ENCODE results near the gene ATE1.

GRCh38 chr10:121741248-121741792 is 186.5 kb downstream of the ATE1 start:
- TF ChIP-seq TCF12 (IDR thresholded peaks at IDR 0.05; ENCODE audit: low read depth) (no peak), EP300 (IDR thresholded peaks at IDR 0.05; ENCODE audit: borderline replicate concordance) (no peak), USF1 (IDR thresholded peaks at IDR 0.05) (no peak), FOXM1 (IDR thresholded peaks at IDR 0.05; ENCODE audit: borderline replicate concordance, low read depth) (no peak), EGR1 (IDR thresholded peaks at IDR 0.05) (no peak), REST (IDR thresholded peaks at IDR 0.05; ENCODE audit: low read depth) (no peak), YY1 (IDR thresholded peaks at IDR 0.05; ENCODE audit: low read depth) (no peak), MAX (IDR thresholded peaks at IDR 0.05) (no peak), CEBPB (IDR thresholded peaks at IDR 0.05) (no peak), NFIC (IDR thresholded peaks at IDR 0.05) (no peak), RAD21 (IDR thresholded peaks at IDR 0.05; ENCODE audit: low read depth) (no peak), ZBTB7A (IDR thresholded peaks at IDR 0.05; ENCODE audit: low read depth) (no peak), TAF1 (IDR thresholded peaks at IDR 0.05; ENCODE audit: low read depth) (no peak), CREB1 (IDR thresholded peaks at IDR 0.05; ENCODE audit: low read depth) (no peak)

Data from Ishikawa (cell line).